H1 (cell line): ENCODE data around the gene ERI3. TPM values are rescaled to one million over a fixed set of nuclear protein-coding genes. Genes with fewer than 3 reads are reported as not detected.
A peak's percentile ranks its signal among the peaks of the same experiment; 100 is the strongest.

Source experiments
- CTCF ChIA-PET: fragments of 300-600 bp; sonication (Branson Sonifier 250); formaldehyde crosslinking; loops from one replicate; lab custom pipeline; 2021; ENCODE audit not compliant: partially characterized antibody; lab: Charles Lee
- POLR2A ChIA-PET: fragments of 300-600 bp; sonication (Branson Sonifier 250); formaldehyde crosslinking; loops from one replicate; lab custom pipeline; 2021; ENCODE audit warnings: inconsistent platforms; ENCODE audit not compliant: partially characterized antibody; lab: Charles Lee
- DNase-seq, 2 experiments: peaks; one replicate each; pipeline versions ENCODE4 v3.0.0 to v3.0.0-alpha.2; 2010 to 2022; ENCODE audit warnings: low spot score in 2 of 2, low read depth in 1 of 2, mixed read lengths in 1 of 2
- FAIRE-seq: peaks from 2 replicates; lab custom pipeline; 2011; peaks lifted over from hg19 to GRCh38; lab: Jason Lieb, UNC
- H2AFZ ChIP-seq: 2 replicates; pipeline ENCODE4 v1.8.1; 2012; ENCODE audit warnings: low read length, inconsistent platforms
- H2AK5ac ChIP-seq: 2 replicates; pipeline ENCODE4 v1.6.1; 2013; ENCODE audit warnings: low read depth, low read length
- H2BK120ac ChIP-seq: replicated peaks from 2 replicates; pipeline ENCODE3; 2013; ENCODE audit warnings: low read depth, low read length, inconsistent platforms
- H2BK12ac ChIP-seq: 2 replicates; pipeline ENCODE4 v1.6.1; 2013; ENCODE audit warnings: low read depth, low read length
- H2BK15ac ChIP-seq: 2 replicates; pipeline ENCODE4 v1.6.1; 2013; ENCODE audit warnings: low read length
- H2BK20ac ChIP-seq: 2 replicates; pipeline ENCODE4 v1.6.1; 2013; ENCODE audit warnings: low read length
- H2BK5ac ChIP-seq: 2 replicates; pipeline ENCODE4 v1.6.1; 2013; ENCODE audit warnings: low read depth, low read length
- H3K14ac ChIP-seq: 2 replicates; pipeline ENCODE4 v1.6.1; 2013; ENCODE audit warnings: inconsistent platforms; ENCODE audit not compliant: insufficient read length
- H3K18ac ChIP-seq: 2 replicates; pipeline ENCODE4 v1.6.1; 2013; ENCODE audit warnings: low read length; ENCODE audit errors: extremely low read depth
- H3K23ac ChIP-seq: 2 replicates; pipeline ENCODE4 v1.6.1; 2013; ENCODE audit warnings: inconsistent platforms; ENCODE audit not compliant: insufficient read length
- H3K23me2 ChIP-seq: 2 replicates; pipeline ENCODE4 v1.6.1; 2013; ENCODE audit warnings: low read depth, low read length
- H3K27ac ChIP-seq: 2 replicates; pipeline ENCODE4 v1.6.1; 2011; ENCODE audit warnings: low read depth, low read length, inconsistent platforms
- H3K27me3 ChIP-seq, 4 experiments: replicated peaks in 1 of 4; 1 replicate in 1 of 4; 2 replicates in 3 of 4; pipeline versions ENCODE4 v1.6.1 to v1.8.1; 2011 to 2013; ENCODE audit warnings: low read length in 3 of 4, mild to moderate bottlenecking in 3 of 4, inconsistent platforms in 2 of 4, mixed read lengths in 2 of 4, moderate library complexity in 1 of 4; ENCODE audit not compliant: control insufficient read depth in 3 of 4, insufficient read depth in 3 of 4; ENCODE audit errors: extremely low read depth in 1 of 4
- H3K36me3 ChIP-seq, 4 experiments: 2 replicates each; pipeline versions ENCODE4 v1.6.1 to v1.8.1; 2011 to 2013; ENCODE audit warnings: mild to moderate bottlenecking in 4 of 4, low read length in 3 of 4, moderate library complexity in 2 of 4, control low read depth in 1 of 4, inconsistent platforms in 1 of 4; ENCODE audit not compliant: insufficient read depth in 4 of 4, control insufficient read depth in 2 of 4
- H3K4ac ChIP-seq: replicated peaks from 2 replicates; pipeline ENCODE3; 2013; ENCODE audit warnings: low read length, low read depth, mixed read lengths, inconsistent platforms; ENCODE audit not compliant: insufficient read length
- H3K4me1 ChIP-seq, 4 experiments: replicated peaks in 1 of 4; 1 replicate in 1 of 4; 2 replicates in 3 of 4; pipeline versions ENCODE4 v1.6.1 to v1.8.1; 2011 to 2013; ENCODE audit warnings: low read length in 3 of 4, inconsistent platforms in 2 of 4, mixed read lengths in 1 of 4; ENCODE audit not compliant: insufficient read depth in 4 of 4, control insufficient read depth in 3 of 4
- H3K4me2 ChIP-seq, 2 experiments: 2 replicates each; pipeline versions ENCODE4 v1.6.1 to v1.8.1; 2011 to 2013; ENCODE audit warnings: low read depth in 2 of 2, low read length in 2 of 2, control low read depth in 1 of 2, inconsistent platforms in 1 of 2, mild to moderate bottlenecking in 1 of 2; ENCODE audit not compliant: insufficient read depth in 1 of 2
- H3K4me3 ChIP-seq, 4 experiments: fragments of 200-600, 300-600 bp in 1 of 4; sonication (generic), shearing (Covaris generic), sonication (Bioruptor Twin) in 1 of 4; 2 replicates each; pipeline versions ENCODE4 v1.5.1 to v1.8.1; 2011 to 2016; ENCODE audit warnings: low read length in 4 of 4, low read depth in 3 of 4, control low read depth in 2 of 4, inconsistent platforms in 2 of 4, mild to moderate bottlenecking in 2 of 4, mixed read lengths in 1 of 4, moderate library complexity in 1 of 4; ENCODE audit not compliant: insufficient read depth in 2 of 4; ENCODE audit errors: extremely low read depth in 1 of 4
- H3K56ac ChIP-seq: replicated peaks from 2 replicates; pipeline ENCODE3; 2013; ENCODE audit warnings: low read depth, mild to moderate bottlenecking, mixed read lengths, low read length, inconsistent platforms; ENCODE audit not compliant: insufficient read length
- H3K79me1 ChIP-seq: 2 replicates; pipeline ENCODE4 v1.6.1; 2013; ENCODE audit warnings: low read depth, low read length, control low read depth
- H3K79me2 ChIP-seq, 2 experiments: 2 replicates each; pipeline versions ENCODE4 v1.6.1 to v1.8.1; 2012 to 2013; ENCODE audit warnings: low read length in 2 of 2, mild to moderate bottlenecking in 2 of 2, inconsistent platforms in 1 of 2; ENCODE audit not compliant: insufficient read depth in 2 of 2, control insufficient read depth in 1 of 2
- H3K9ac ChIP-seq, 4 experiments: replicated peaks in 1 of 4; 1 replicate in 1 of 4; 2 replicates in 3 of 4; pipeline versions ENCODE4 v1.6.1 to v1.8.1; 2011 to 2013; ENCODE audit warnings: low read depth in 3 of 4, low read length in 3 of 4, control low read depth in 2 of 4, mild to moderate bottlenecking in 2 of 4, moderate library complexity in 2 of 4, inconsistent platforms in 1 of 4; ENCODE audit errors: extremely low read depth in 1 of 4
- H3K9me3 ChIP-seq, 2 experiments: 2 replicates each; pipeline versions ENCODE4 v1.6.1 to v1.8.1; 2012 to 2013; ENCODE audit warnings: mild to moderate bottlenecking in 2 of 2, moderate library complexity in 2 of 2, control low read depth in 1 of 2, inconsistent platforms in 1 of 2, low read depth in 1 of 2, low read length in 1 of 2, mixed read lengths in 1 of 2; ENCODE audit not compliant: insufficient read depth in 2 of 2
- H4K20me1 ChIP-seq, 2 experiments: replicated peaks in 1 of 2; 2 replicates each; pipeline versions ENCODE3 to v1.8.1; 2011 to 2013; ENCODE audit warnings: inconsistent platforms in 2 of 2, low read length in 2 of 2, mild to moderate bottlenecking in 1 of 2; ENCODE audit not compliant: insufficient read depth in 2 of 2, control insufficient read depth in 1 of 2
- H4K5ac ChIP-seq: 2 replicates; pipeline ENCODE4 v1.6.1; 2013; ENCODE audit warnings: low read length, low read depth, mixed read lengths, inconsistent platforms; ENCODE audit not compliant: insufficient read length
- H4K8ac ChIP-seq: 2 replicates; pipeline ENCODE4 v1.8.0; 2013; ENCODE audit warnings: mild to moderate bottlenecking, moderate library complexity, low read length, inconsistent platforms; ENCODE audit not compliant: insufficient read depth; ENCODE audit errors: extremely low read depth
- H4K91ac ChIP-seq: replicated peaks from 2 replicates; pipeline ENCODE3; 2013; ENCODE audit warnings: low read length, mixed read lengths, inconsistent platforms; ENCODE audit not compliant: insufficient read length
- MAFK ChIP-seq: IDR thresholded peaks from 2 replicates; pipeline ENCODE4 v1.6.1; 2012; ENCODE audit warnings: low read depth, mild to moderate bottlenecking, improper control_type of control experiment, low read length
- TCF12 ChIP-seq: IDR thresholded peaks from 2 replicates; pipeline ENCODE4 v1.6.1; 2011; ENCODE audit warnings: low read depth, mild to moderate bottlenecking, low read length
- WGBS, 2 experiments: shearing (Covaris generic) in 1 of 2; methylation state at CpG; one replicate each; pipeline versions ENCODE4 v1.1.6 to v1.1.7; 2013 to 2015; ENCODE audit warnings: low lambda C conversion rate in 2 of 2, mixed read lengths in 2 of 2, inconsistent platforms in 1 of 2, low coverage in 1 of 2, missing lambda C conversion rate in 1 of 2; ENCODE audit not compliant: insufficient replicate concordance in 2 of 2, insufficient coverage in 1 of 2, insufficient read length in 1 of 2; ENCODE audit errors: extremely low coverage in 1 of 2, missing lambda C conversion rate in 1 of 2; 5-methylcytosine and 5-hydroxymethylcytosine counted together
- polyA plus RNA-seq, 7 experiments: library from polyadenylated mRNA; depleted of rRNA in 3 of 7; stranded (reverse) in 5 of 7; unstranded in 2 of 7; fragments of >200 nt in 5 of 7; fragments of 200-250 nt in 2 of 7; gene quantifications; 1 replicate in 5 of 7; 2 replicates in 1 of 7; 4 replicates in 1 of 7; pipeline versions ENCODE4 v1.2.1 to v1.2.3, GENCODE V29; 2011 to 2013; ENCODE audit warnings: missing spikeins in 2 of 7, mixed read lengths in 2 of 7
- total RNA-seq: library from RNA; stranded (reverse); fragmentation: NEBNext Ultra II Directional; extraction: Animal tissue kit (Norgen Biotek cat#: 25700); gene quantifications from 2 replicates; pipeline ENCODE4 v1.2.1, GENCODE V29; 2021

ERI3 gene
- total and polyA plus RNA-seq, 2 of the 8 experiments (the other 6 are each of a cell fraction or from before 2014, with no cell fraction given) = 81.1 to 199 TPM

DNA sequence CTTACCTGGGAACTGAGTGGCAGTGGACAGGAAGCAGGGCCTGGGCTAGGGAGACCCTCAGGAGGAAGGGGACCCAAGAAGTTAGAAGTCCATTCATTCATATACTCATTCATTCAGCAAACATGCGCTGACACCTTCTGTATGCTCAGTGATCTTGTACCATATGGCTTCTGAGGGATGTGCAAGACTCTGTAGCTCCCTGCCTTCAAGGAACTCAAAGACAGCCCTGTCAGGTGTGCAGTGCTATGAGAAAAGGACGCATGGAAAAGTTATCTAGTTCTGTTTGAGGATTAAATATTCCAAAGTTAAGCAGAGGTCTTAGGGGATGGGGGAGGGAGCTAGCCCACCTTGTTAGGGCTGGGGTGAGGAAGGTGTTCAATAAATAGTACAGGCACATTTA, 129.3 kb downstream of the ERI3 start:
- H2BK120ac ChIP-seq = no peak overlapping the region
- H3K36me3 ChIP-seq = peaks cover 4 to 23% (median 8%) of the 10 kb centered on the region in 4 experiments; a peak in 6 of 8 replicates
- H3K23me2 ChIP-seq = no peaks in the 10 kb centered on the region
- no peaks in the 10 kb centered on the region for H3K4me1 ChIP-seq
- no peak overlapping the region for H2AK5ac ChIP-seq
- H2BK20ac ChIP-seq = no peak overlapping the region
- no peak overlapping the region for H3K23ac ChIP-seq
- no peaks in the 10 kb centered on the region for H3K79me2 ChIP-seq
- TF ChIP-seq MAFK (no peak), TCF12 (0 out of 2 replicates have a peak, but pooled peaks have one; percentile 31)
- no peak overlapping the region for H2BK15ac ChIP-seq
- H3K9me3 ChIP-seq = peaks cover 20 to 24% of the 10 kb centered on the region in 2 experiments
- peaks cover 2 to 7% of the 10 kb centered on the region in 2 experiments for H4K20me1 ChIP-seq
- ChIA-PET POLR2A (interaction anchor here (1.6 to 3.6 kb wide), 2 partner anchors 8 to 367 kb away, joined by 3 to 12 read pairs; no protein-coding TSS in a partner anchor), CTCF (interaction anchor here (0.7 to 18.7 kb wide), 8 partner anchors 9 to 947 kb away, joined by 3 to 250 read pairs (median 7); no protein-coding TSS in a partner anchor)
- no peak overlapping the region for H3K18ac ChIP-seq
- no peak overlapping the region for H3K9ac ChIP-seq
- no peak overlapping the region for H3K4me2 ChIP-seq
- no peak overlapping the region for H3K4ac ChIP-seq
- no peak overlapping the region for H2AFZ ChIP-seq
- no peak overlapping the region for H2BK12ac ChIP-seq
- DNase-seq (no peak), FAIRE-seq (no peak)
- no peak overlapping the region for H4K8ac ChIP-seq
- H2BK5ac ChIP-seq = no peak overlapping the region
- no peak overlapping the region for H3K27ac ChIP-seq
- no peaks in the 10 kb centered on the region; the same call in 1 of the 2 replicates for H3K79me1 ChIP-seq
- no peak overlapping the region for H3K56ac ChIP-seq
- 90% methylated on average over 2 of the region's 2 CpGs; no CpG with 5 or more reads in 1 of the 2 experiments for WGBS, 2 experiments
- H4K5ac ChIP-seq = no peak overlapping the region
- no peak overlapping the region for H3K4me3 ChIP-seq
- no peak overlapping the region for H4K91ac ChIP-seq
- no peak overlapping the region for H3K14ac ChIP-seq
- no peaks in the 10 kb centered on the region; a peak in 1 of 7 replicates for H3K27me3 ChIP-seq
